T-helper 17 cell (primary cell): ENCODE measurements around the gene LRMDA. TPM values are rescaled to one million over a fixed set of nuclear protein-coding genes. Genes with fewer than 3 reads are reported as not detected.

Experiments used
- ATAC-seq: fragments of 150-1000 bp; cut with Tn5 transposase; 2 replicates; pipeline ENCODE4 v1.10.0; 2021; ENCODE audit warnings: mild to moderate bottlenecking, moderate library complexity
- DNase-seq, 3 donors: peaks; one replicate each; pipeline versions ENCODE4 v3.0.0 to v3.0.0-alpha.2; 2020 to 2021
- H3K9me3 ChIP-seq: one replicate; pipeline ENCODE4 v1.7.0; 2013; ENCODE audit warnings: low read length, mild to moderate bottlenecking; ENCODE audit not compliant: control insufficient read depth, poor library complexity, severe bottlenecking
- H3K27ac Mint-ChIP-seq: one replicate; pipeline ENCODE4 v1.8.0; 2022; ENCODE audit warnings: mild to moderate bottlenecking, moderate library complexity, mixed read lengths
- H3K27me3 Mint-ChIP-seq: one replicate; pipeline ENCODE4 v1.8.0; 2022; ENCODE audit warnings: mixed read lengths
- H3K36me3 Mint-ChIP-seq: one replicate; pipeline ENCODE4 v1.8.0; 2022; ENCODE audit warnings: low read depth, mixed read lengths
- H3K4me1 Mint-ChIP-seq: one replicate; pipeline ENCODE4 v1.8.0; 2022; ENCODE audit warnings: mild to moderate bottlenecking, mixed read lengths
- H3K4me3 Mint-ChIP-seq: one replicate; pipeline ENCODE4 v1.8.0; 2022; ENCODE audit warnings: mild to moderate bottlenecking, moderate library complexity, mixed read lengths
- total RNA-seq, 4 donors: library from RNA in 2 of 4; stranded (reverse) in 2 of 4; gene quantifications; one replicate each; pipeline ENCODE4 v1.2.3 and lab custom pipeline; 2022 to 2026

The LRMDA gene
- total RNA-seq, 2 donors from 2014 or later: not detected

- Mint-ChIP-seq H3K4me3 (no peak overlapping the region), H3K27me3 (peaks cover 6% of the 10 kb centered on the region), H3K27ac (no peak overlapping the region), H3K4me1 (no peaks in the 10 kb centered on the region), H3K36me3 (no peaks in the 10 kb centered on the region)
- H3K9me3 ChIP-seq: no peaks in the 10 kb centered on the region
- no peak for DNase-seq
- ATAC-seq: no peak
Observed at GRCh38 chr10:75868574-75868973, 437.1 kb downstream of the LRMDA start.

DNA sequence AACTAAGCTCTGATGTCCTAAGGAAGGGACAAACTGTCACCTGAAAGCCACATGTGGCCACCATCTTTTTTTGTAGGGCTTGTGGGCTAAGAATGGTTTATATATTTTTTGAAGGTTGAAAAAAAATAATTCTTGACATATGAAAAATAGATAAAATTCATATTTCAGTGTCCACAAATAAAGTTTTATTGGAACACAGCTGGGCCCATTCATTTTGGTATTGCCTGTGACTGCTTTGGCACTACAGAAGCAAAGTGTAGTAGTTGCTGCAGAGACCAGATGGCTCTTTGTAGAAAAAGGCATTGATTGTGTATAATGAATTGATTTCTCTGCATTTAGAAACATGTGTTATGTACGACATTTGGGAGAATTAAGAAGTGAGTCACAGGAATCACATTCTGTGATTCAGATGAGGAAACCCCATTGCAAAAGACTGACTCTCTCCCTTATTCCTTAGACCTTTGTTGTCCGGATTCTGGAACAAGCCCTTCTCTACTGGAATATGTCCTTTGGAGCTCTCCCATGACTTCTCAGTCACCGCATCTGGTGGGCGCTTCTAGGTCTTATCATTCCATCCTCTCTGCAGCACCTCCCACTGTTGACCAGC is 438.7 kb downstream of the LRMDA start:
- ATAC-seq (no peak), DNase-seq (no peak)
- Mint-ChIP-seq H3K36me3 (no peaks in the 10 kb centered on the region), H3K4me3 (no peak overlapping the region), H3K4me1 (no peaks in the 10 kb centered on the region), H3K27me3 (peaks cover 12% of the 10 kb centered on the region), H3K27ac (no peak overlapping the region)
- no peaks in the 10 kb centered on the region for H3K9me3 ChIP-seq

GRCh38 chr10:75875740-75876139 is 444.3 kb downstream of the LRMDA start:
- ATAC-seq: no peak
- H3K4me1 Mint-ChIP-seq: no peaks in the 10 kb centered on the region
- H3K27ac Mint-ChIP-seq: no peak overlapping the region
- H3K36me3 Mint-ChIP-seq: no peaks in the 10 kb centered on the region
- H3K27me3 Mint-ChIP-seq: peaks cover 16% of the 10 kb centered on the region
- H3K4me3 Mint-ChIP-seq: no peak overlapping the region
- no peaks in the 10 kb centered on the region for H3K9me3 ChIP-seq
- DNase-seq: no peak

DNA sequence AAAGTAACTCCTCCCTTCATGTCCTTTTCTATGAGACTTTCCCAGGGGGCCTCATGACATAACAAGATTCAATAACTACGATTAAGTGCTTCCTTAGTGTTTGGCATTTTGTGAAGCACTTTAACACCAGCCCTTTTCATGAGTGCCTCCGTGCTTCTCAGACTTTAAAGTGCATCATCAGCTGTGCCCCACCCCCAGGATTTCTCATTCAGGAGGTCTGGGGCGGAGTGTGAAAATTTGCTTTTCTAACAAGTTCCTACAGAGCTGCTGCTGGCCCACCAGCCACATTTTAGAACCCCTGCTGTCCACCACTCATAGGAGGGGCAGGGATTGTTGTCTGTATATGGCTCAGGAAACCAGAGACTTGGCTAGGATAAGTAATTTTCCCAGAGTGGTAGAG is 445.3 kb downstream of the LRMDA start:
- no peak for ATAC-seq
- DNase-seq: no peak
- H3K36me3 Mint-ChIP-seq: no peaks in the 10 kb centered on the region
- peaks cover 16% of the 10 kb centered on the region for H3K27me3 Mint-ChIP-seq
- no peaks in the 10 kb centered on the region for H3K4me1 Mint-ChIP-seq
- no peaks in the 10 kb centered on the region for H3K9me3 ChIP-seq
- H3K4me3 Mint-ChIP-seq: no peak overlapping the region
- H3K27ac Mint-ChIP-seq: no peak overlapping the region

GRCh38 chr10:75877877-75878276 is 446.5 kb downstream of the LRMDA start:
- H3K27me3 Mint-ChIP-seq: peaks cover 16% of the 10 kb centered on the region
- no peaks in the 10 kb centered on the region for H3K9me3 ChIP-seq
- no peak overlapping the region for H3K27ac Mint-ChIP-seq
- H3K4me1 Mint-ChIP-seq: no peaks in the 10 kb centered on the region
- DNase-seq (no peak), ATAC-seq (no peak)
- H3K4me3 Mint-ChIP-seq: no peak overlapping the region
- H3K36me3 Mint-ChIP-seq: no peaks in the 10 kb centered on the region

DNA sequence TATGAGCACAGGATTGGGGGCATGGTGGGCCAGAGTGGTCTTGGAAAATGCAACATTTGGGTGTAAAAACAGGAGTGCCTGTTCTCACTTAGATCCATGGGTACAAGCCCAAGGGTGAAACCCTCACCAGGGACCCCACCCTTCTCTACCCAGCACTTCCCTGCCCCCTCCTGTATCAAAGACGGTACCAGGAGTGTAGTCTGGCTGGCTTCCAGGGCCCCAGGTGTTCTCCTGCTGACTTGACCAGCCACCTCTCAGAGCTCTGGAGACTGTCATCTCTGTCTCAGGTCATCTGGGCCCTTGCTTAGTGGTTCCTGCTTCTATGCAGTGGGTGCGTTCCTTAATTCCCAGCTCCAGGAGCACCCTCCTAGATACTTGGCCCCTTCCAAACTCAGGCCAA is 447.2 kb downstream of the LRMDA start:
- no peaks in the 10 kb centered on the region for H3K9me3 ChIP-seq
- Mint-ChIP-seq H3K27me3 (peaks cover 14% of the 10 kb centered on the region), H3K4me3 (no peak overlapping the region), H3K27ac (no peak overlapping the region), H3K36me3 (no peaks in the 10 kb centered on the region), H3K4me1 (no peaks in the 10 kb centered on the region)
- DNase-seq (no peak), ATAC-seq (no peak)

DNA sequence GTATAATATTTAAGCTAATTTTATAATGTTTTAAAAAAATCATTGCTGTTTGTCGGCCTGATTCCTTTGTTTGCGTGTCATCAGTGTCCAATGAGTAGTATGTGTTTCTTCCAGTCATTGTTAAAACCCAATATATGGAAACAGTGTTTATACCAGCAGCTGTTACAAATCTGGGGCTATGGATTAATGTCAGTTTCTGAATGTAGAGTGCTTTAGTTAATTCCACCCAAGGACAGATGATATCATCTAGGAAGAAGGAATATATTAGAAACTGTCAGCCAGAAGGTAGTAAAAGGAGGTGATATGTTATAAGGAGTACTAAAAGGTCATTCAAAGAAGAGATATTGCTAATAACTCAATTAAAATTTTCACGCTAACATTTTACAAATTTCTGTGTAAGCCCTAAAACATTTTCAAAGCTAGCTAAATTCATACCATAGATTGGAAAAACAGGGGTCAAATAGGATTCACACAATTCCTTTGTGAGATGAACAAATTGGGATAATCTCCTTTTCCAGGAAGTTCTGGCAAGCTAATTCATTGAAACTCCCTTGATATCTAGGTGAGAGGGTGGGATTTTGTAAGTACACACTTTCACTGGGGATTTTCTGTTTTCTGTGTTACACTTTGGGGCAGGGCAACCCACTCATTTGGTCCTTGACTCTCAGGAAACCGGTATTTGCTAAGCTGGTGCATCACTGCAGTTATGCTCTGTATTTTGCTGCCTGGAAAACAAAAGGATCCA is 448.8 kb downstream of the LRMDA start:
- Mint-ChIP-seq H3K27me3 (peaks cover 8% of the 10 kb centered on the region), H3K4me1 (no peaks in the 10 kb centered on the region), H3K36me3 (no peaks in the 10 kb centered on the region), H3K27ac (no peak overlapping the region), H3K4me3 (no peak overlapping the region)
- no peak for DNase-seq
- no peak for ATAC-seq
- H3K9me3 ChIP-seq: no peaks in the 10 kb centered on the region

DNA sequence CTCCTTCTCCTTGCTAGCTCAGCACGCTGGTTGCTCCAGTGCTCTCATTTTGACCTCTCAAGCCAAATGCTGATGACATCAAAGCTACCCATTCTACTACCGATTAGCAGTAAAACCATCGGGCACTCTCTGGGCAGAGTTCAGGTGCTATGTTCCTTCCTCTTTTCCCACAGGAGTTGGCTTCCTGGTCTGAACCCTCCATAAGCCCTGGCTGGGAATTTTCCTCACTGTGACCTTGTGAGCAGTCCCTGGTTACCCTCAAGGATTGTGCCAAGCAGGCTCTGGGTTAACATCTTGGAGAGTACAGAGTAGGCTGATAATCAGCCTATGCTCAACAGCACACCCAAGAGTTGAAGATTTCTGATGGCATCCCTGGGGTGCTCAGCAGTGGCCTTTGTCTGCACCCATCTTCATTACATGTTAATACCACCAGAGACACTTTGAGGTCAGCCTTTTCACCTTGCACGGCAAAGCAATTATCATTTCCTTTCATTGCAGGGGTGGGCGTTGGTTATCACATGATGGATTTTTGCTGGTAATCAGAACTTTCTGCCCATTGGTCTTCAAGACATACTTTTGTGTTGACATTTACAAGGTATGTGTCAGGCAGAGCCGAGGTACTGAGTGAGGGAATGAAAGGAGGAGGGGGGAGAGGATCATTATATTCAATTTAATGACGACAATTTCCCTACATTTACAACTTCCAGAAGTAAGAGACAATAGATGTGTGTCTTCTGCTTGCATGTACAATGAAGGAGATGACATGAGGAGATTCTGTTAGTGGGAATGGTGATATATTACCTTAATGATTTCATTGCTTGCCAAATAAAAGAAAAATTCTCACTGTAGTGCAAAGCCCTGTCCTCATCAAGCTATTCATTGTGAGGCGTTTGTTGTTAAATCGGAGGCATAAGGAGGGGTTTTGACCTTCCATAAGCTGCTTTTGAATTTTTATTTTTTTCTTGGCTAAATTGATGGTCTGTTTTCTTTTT is 452.0 kb downstream of the LRMDA start:
- no peak for ATAC-seq
- Mint-ChIP-seq H3K27ac (no peak overlapping the region), H3K4me3 (no peak overlapping the region), H3K36me3 (no peaks in the 10 kb centered on the region), H3K4me1 (no peaks in the 10 kb centered on the region), H3K27me3 (peaks cover 8% of the 10 kb centered on the region)
- no peak for DNase-seq
- no peaks in the 10 kb centered on the region for H3K9me3 ChIP-seq

GRCh38 chr10:75884808-75885207 is 453.4 kb downstream of the LRMDA start:
- Mint-ChIP-seq H3K27me3 (peaks cover 6% of the 10 kb centered on the region), H3K4me3 (no peak overlapping the region), H3K36me3 (no peaks in the 10 kb centered on the region), H3K4me1 (no peaks in the 10 kb centered on the region), H3K27ac (no peak overlapping the region)
- ATAC-seq: no peak
- H3K9me3 ChIP-seq: no peaks in the 10 kb centered on the region
- DNase-seq: no peak

- no peaks in the 10 kb centered on the region for H3K9me3 ChIP-seq
- Mint-ChIP-seq H3K27me3 (peaks cover 6% of the 10 kb centered on the region), H3K36me3 (no peaks in the 10 kb centered on the region), H3K4me3 (no peak overlapping the region), H3K27ac (no peak overlapping the region), H3K4me1 (no peaks in the 10 kb centered on the region)
- ATAC-seq (no peak), DNase-seq (no peak)
Observed at GRCh38 chr10:75887369-75887768, 455.9 kb downstream of the LRMDA start.

DNA sequence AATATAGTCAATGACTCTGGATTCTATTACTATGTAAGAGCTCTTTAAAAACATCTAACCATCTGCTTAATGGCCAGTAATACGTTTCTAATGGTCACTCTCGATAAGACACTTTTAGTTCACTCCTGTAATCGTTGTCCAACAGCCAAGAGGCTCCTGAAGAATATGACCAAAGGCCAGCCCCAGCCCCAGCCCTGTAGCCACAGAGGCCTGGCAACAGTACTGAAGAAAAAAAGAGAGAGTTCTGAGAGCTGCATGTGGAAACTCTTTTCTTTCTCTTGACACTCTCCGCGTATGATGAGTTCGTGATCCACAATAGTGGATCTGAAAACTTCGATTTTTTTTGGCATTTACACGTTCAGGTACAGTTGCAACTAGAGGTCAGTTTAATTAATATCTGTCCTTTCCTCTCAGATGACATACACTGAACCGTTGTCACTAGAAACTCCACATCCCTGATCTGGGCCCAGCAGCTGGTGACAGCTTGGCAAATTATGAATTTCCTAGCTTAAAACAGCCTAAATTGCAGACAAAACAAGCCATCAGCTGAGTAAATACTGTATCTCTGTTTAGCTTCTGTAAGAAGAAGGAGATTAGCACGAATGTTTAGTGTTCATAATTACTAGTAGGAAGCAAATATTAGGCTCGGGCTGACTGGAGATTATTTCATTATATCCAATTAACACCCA is 456.7 kb downstream of the LRMDA start:
- H3K27ac Mint-ChIP-seq: no peak overlapping the region
- peaks cover 6% of the 10 kb centered on the region for H3K27me3 Mint-ChIP-seq
- no peaks in the 10 kb centered on the region for H3K9me3 ChIP-seq
- no peaks in the 10 kb centered on the region for H3K4me1 Mint-ChIP-seq
- no peak overlapping the region for H3K4me3 Mint-ChIP-seq
- ATAC-seq (no peak), DNase-seq (no peak)
- H3K36me3 Mint-ChIP-seq: no peaks in the 10 kb centered on the region

DNA sequence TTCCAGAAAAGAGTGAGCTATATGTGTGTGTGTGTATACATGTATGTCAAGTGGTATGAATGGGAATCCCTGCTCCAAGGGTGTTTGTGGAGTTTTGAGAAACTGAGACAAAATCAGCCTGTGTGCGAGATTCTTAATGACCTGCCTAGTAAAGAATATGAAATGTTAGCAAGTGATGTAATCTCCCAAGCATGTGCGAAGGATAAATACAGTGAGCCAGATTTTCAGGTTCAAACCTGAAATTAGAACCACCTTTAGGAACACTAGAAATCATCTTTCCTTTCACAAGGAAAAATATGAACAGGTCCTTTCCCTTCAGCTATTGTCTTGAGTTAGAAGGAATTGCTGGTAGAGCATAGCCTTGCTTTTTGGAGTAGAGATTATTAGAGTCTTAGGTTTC is 457.6 kb downstream of the LRMDA start:
- H3K27me3 Mint-ChIP-seq: peaks cover 6% of the 10 kb centered on the region
- H3K27ac Mint-ChIP-seq: no peak overlapping the region
- H3K9me3 ChIP-seq: no peaks in the 10 kb centered on the region
- H3K36me3 Mint-ChIP-seq: no peaks in the 10 kb centered on the region
- H3K4me1 Mint-ChIP-seq: no peaks in the 10 kb centered on the region
- H3K4me3 Mint-ChIP-seq: no peak overlapping the region
- no peak for ATAC-seq
- DNase-seq: no peak

DNA sequence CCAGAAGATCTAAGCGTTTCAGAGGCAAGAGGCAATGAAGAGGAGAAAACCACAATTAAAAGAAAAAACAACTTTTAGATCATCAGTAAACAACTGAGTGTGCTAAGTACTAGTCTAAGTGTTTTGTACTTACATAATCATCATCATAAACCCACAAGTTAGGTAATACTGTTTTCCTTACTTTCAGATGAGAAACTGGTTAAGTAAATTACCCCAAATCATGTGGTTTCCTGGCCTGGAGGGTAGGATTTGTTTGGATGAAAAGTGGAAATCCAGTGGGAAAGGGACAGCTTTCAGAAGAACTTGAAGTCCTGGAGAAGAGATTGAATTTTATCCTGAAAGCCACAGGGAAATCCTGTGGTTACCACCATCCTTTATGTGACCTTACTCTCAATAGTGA is 463.3 kb downstream of the LRMDA start:
- ATAC-seq (no peak), DNase-seq (no peak)
- Mint-ChIP-seq H3K27me3 (no peaks in the 10 kb centered on the region), H3K36me3 (no peaks in the 10 kb centered on the region), H3K4me3 (no peak overlapping the region), H3K4me1 (no peaks in the 10 kb centered on the region), H3K27ac (no peak overlapping the region)
- H3K9me3 ChIP-seq: no peaks in the 10 kb centered on the region
